H9 (cell line): ENCODE data around the gene KRTAP6-2. TPM values are rescaled to one million over a fixed set of nuclear protein-coding genes. Genes with fewer than 3 reads are reported as not detected.
A peak's percentile ranks its signal among the peaks of the same experiment; 100 is the strongest.

ENCODE experiments used
- DNase-seq: peaks from one replicate; pipeline ENCODE4 v3.0.0-alpha.2; 2017
- H2AFZ ChIP-seq: one replicate; pipeline ENCODE4 v1.6.1; 2013; ENCODE audit warnings: mild to moderate bottlenecking, low read length, control low read depth, moderate library complexity
- H2AK5ac ChIP-seq: 2 replicates; pipeline ENCODE4 v1.6.1; 2013; ENCODE audit warnings: low read length, control low read depth, mixed read lengths; ENCODE audit not compliant: insufficient read length
- H2BK120ac ChIP-seq: one replicate; pipeline ENCODE4 v1.6.1; 2013; ENCODE audit warnings: low read depth, mild to moderate bottlenecking, low read length, control low read depth, inconsistent platforms; ENCODE audit not compliant: poor library complexity, severe bottlenecking
- H2BK12ac ChIP-seq: 2 replicates; pipeline ENCODE4 v1.6.1; 2013; ENCODE audit warnings: low read length, control low read depth, mixed read lengths, low read depth; ENCODE audit not compliant: insufficient read length
- H2BK15ac ChIP-seq: 2 replicates; pipeline ENCODE4 v1.6.1; 2013; ENCODE audit warnings: low read depth, low read length, control low read depth
- H2BK20ac ChIP-seq: one replicate; pipeline ENCODE4 v1.6.1; 2013; ENCODE audit warnings: low read depth, mild to moderate bottlenecking, low read length, control low read depth, inconsistent platforms; ENCODE audit not compliant: poor library complexity, severe bottlenecking
- H2BK5ac ChIP-seq: 2 replicates; pipeline ENCODE4 v1.6.1; 2013; ENCODE audit warnings: low read length, control low read depth, mixed read lengths; ENCODE audit not compliant: insufficient read length
- H3K14ac ChIP-seq: 2 replicates; pipeline ENCODE4 v1.6.1; 2013; ENCODE audit warnings: low read length, control low read depth; ENCODE audit not compliant: insufficient read depth
- H3K18ac ChIP-seq: 2 replicates; pipeline ENCODE4 v1.6.1; 2013; ENCODE audit warnings: low read depth, mild to moderate bottlenecking, mixed read lengths, low read length, control low read depth; ENCODE audit not compliant: insufficient read length
- H3K23ac ChIP-seq: 2 replicates; pipeline ENCODE4 v1.6.1; 2013; ENCODE audit warnings: low read length, control low read depth, mixed read lengths, low read depth; ENCODE audit not compliant: insufficient read length
- H3K23me2 ChIP-seq: 2 replicates; pipeline ENCODE4 v1.6.1; 2013; ENCODE audit warnings: low read depth, mild to moderate bottlenecking, mixed read lengths, low read length, control low read depth; ENCODE audit not compliant: insufficient read length, poor library complexity, severe bottlenecking
- H3K27ac ChIP-seq: 2 replicates; pipeline ENCODE4 v1.5.1; 2013; ENCODE audit warnings: low read length, control low read depth, mixed read lengths, low read depth; ENCODE audit not compliant: insufficient read length
- H3K27me3 ChIP-seq: 2 replicates; pipeline ENCODE4 v1.6.1; 2013; ENCODE audit warnings: low read length, control low read depth, inconsistent platforms; ENCODE audit not compliant: insufficient read depth
- H3K4ac ChIP-seq: 2 replicates; pipeline ENCODE4 v1.6.1; 2013; ENCODE audit warnings: low read depth, mild to moderate bottlenecking, control low read depth, inconsistent platforms, low read length, moderate library complexity
- H3K4me1 ChIP-seq: 2 replicates; pipeline ENCODE4 v1.6.1; 2013; ENCODE audit warnings: low read length, control low read depth, inconsistent platforms; ENCODE audit not compliant: insufficient read depth
- H3K4me2 ChIP-seq: 2 replicates; pipeline ENCODE4 v1.6.1; 2013; ENCODE audit warnings: low read length, control low read depth, mixed read lengths; ENCODE audit not compliant: insufficient read length, insufficient read depth
- H3K56ac ChIP-seq: 2 replicates; pipeline ENCODE4 v1.6.1; 2013; ENCODE audit warnings: low read depth, mild to moderate bottlenecking, mixed read lengths, low read length, control low read depth; ENCODE audit not compliant: insufficient read length
- H3K79me1 ChIP-seq: 2 replicates; pipeline ENCODE4 v1.6.1; 2013; ENCODE audit warnings: low read depth, mild to moderate bottlenecking, moderate library complexity, low read length, control low read depth, inconsistent platforms; ENCODE audit not compliant: insufficient read depth, poor library complexity, severe bottlenecking
- H3K79me2 ChIP-seq: 2 replicates; pipeline ENCODE4 v1.6.1; 2013; ENCODE audit warnings: low read length, control low read depth, inconsistent platforms; ENCODE audit not compliant: insufficient read depth
- H3K9ac ChIP-seq: 2 replicates; pipeline ENCODE4 v1.6.1; 2013; ENCODE audit warnings: low read length, control low read depth, mixed read lengths; ENCODE audit not compliant: insufficient read length; ENCODE audit errors: extremely low read depth
- H3K9me3 ChIP-seq: one replicate; pipeline ENCODE4 v1.6.1; 2013; ENCODE audit warnings: low read depth, low read length, inconsistent platforms; ENCODE audit not compliant: control insufficient read depth
- H3T11ph ChIP-seq: one replicate; pipeline ENCODE4 v1.6.1; 2013; ENCODE audit warnings: mild to moderate bottlenecking, low read length, control low read depth, inconsistent platforms
- H4K20me1 ChIP-seq: one replicate; pipeline ENCODE4 v1.6.1; 2013; ENCODE audit not compliant: control insufficient read depth, insufficient read length, insufficient read depth
- H4K5ac ChIP-seq: 2 replicates; pipeline ENCODE4 v1.6.1; 2013; ENCODE audit warnings: low read depth, mild to moderate bottlenecking, mixed read lengths, low read length, control low read depth; ENCODE audit not compliant: insufficient read length
- H4K8ac ChIP-seq: replicated peaks from 2 replicates; pipeline ENCODE4 v1.6.1; 2013; ENCODE audit warnings: low read length, control low read depth, mixed read lengths, low read depth; ENCODE audit not compliant: insufficient read length
- H4K91ac ChIP-seq: 2 replicates; pipeline ENCODE4 v1.6.1; 2013; ENCODE audit warnings: low read depth, mild to moderate bottlenecking, moderate library complexity, mixed read lengths, low read length, control low read depth; ENCODE audit not compliant: insufficient read length
- H3K27ac Mint-ChIP-seq, 3 experiments: 2 replicates in 2 of 3; 3 replicates in 1 of 3; pipeline ENCODE4 v1.8.0; 2020 to 2021; ENCODE audit warnings: mixed read lengths in 3 of 3, mild to moderate bottlenecking in 1 of 3, moderate library complexity in 1 of 3
- H3K27me3 Mint-ChIP-seq: 2 replicates; pipeline ENCODE4 v1.8.0; 2021; ENCODE audit warnings: low read depth, mild to moderate bottlenecking, moderate library complexity, mixed read lengths
- H3K36me3 Mint-ChIP-seq, 3 experiments: 2 replicates in 2 of 3; 3 replicates in 1 of 3; pipeline ENCODE4 v1.8.0; 2020 to 2021; ENCODE audit warnings: low read depth in 3 of 3, mixed read lengths in 3 of 3; ENCODE audit not compliant: insufficient read depth in 1 of 3
- H3K4me1 Mint-ChIP-seq, 2 experiments: 2 replicates each; pipeline ENCODE4 v1.8.0; 2020; ENCODE audit warnings: mixed read lengths in 2 of 2
- H3K4me3 Mint-ChIP-seq, 2 experiments: 2 replicates in 1 of 2; 3 replicates in 1 of 2; pipeline ENCODE4 v1.8.0; 2020 to 2021; ENCODE audit warnings: mild to moderate bottlenecking in 2 of 2, mixed read lengths in 2 of 2, moderate library complexity in 1 of 2
- H3K9me3 Mint-ChIP-seq, 2 experiments: 2 replicates in 1 of 2; 3 replicates in 1 of 2; pipeline ENCODE4 v1.8.0; 2020; ENCODE audit warnings: mild to moderate bottlenecking in 2 of 2, mixed read lengths in 2 of 2, moderate library complexity in 1 of 2
- CTCF ChIP-seq: fragments of 200-600 bp; sonication (generic); conservative IDR thresholded peaks from 3 replicates; pipeline ENCODE4 v1.8.0; 2021; ENCODE audit warnings: antibody characterized with exemption, mild to moderate bottlenecking
- WGBS: extraction: QIAGEN DNeasy Blood & Tissue Kit; methylation state at CpG from one replicate; pipeline ENCODE4 v1.1.7; 2013; ENCODE audit warnings: missing lambda C conversion rate, low lambda C conversion rate, mixed read lengths; ENCODE audit not compliant: insufficient read length; ENCODE audit errors: extremely low coverage; 5-methylcytosine and 5-hydroxymethylcytosine counted together
- total RNA-seq: library from RNA; stranded (reverse); gene quantifications from 2 replicates; pipeline ENCODE4 v1.2.1, GENCODE V29; 2021

The KRTAP6-2 gene
- total RNA-seq, 1 experiment from 2014 or later: not detected

GRCh38 chr21:30552782-30553181, 45.9 kb downstream of the KRTAP6-2 start:
- Mint-ChIP-seq H3K4me1 (no peaks in the 10 kb centered on the region), H3K27ac (0 out of 7 replicates have a peak overlapping the region, but pooled peaks of 1 of the 3 experiments have one; percentile 32), H3K27me3 (no peaks in the 10 kb centered on the region; the same call in 1 of the 2 replicates), H3K9me3 (peaks cover 3 to 36% of the 10 kb centered on the region in 2 experiments; a peak in 3 of 5 replicates), H3K4me3 (no peak overlapping the region), H3K36me3 (peaks cover 0 to 26% (median 0%) of the 10 kb centered on the region in 3 experiments; a peak in 3 of 7 replicates)
- DNase-seq: no peak
- no CpG with 5 or more reads among the region's 1 CpG for WGBS
- Histone ChIP-seq H3K79me1 (no peaks in the 10 kb centered on the region), H2BK20ac (no peak overlapping the region), H3K18ac (no peak overlapping the region), H3K4ac (no peak overlapping the region), H3K79me2 (no peaks in the 10 kb centered on the region), H2BK5ac (no peak overlapping the region), H4K91ac (no peak overlapping the region), H2BK12ac (peak overlapping the region; percentile 62), H2BK15ac (no peak overlapping the region), H3K23ac (no peak overlapping the region), H3K4me1 (no peaks in the 10 kb centered on the region), H2AFZ (no peak overlapping the region), H3K9me3 (no peaks in the 10 kb centered on the region), H3K27ac (no peak overlapping the region), H3K27me3 (no peaks in the 10 kb centered on the region), H3K23me2 (no peaks in the 10 kb centered on the region), H3T11ph (no peak overlapping the region), H2AK5ac (no peak overlapping the region), H4K20me1 (no peaks in the 10 kb centered on the region), H2BK120ac (no peak overlapping the region), H4K8ac (no peak overlapping the region), H3K9ac (no peak overlapping the region), H4K5ac (no peak overlapping the region), H3K14ac (no peak overlapping the region), H3K56ac (no peak overlapping the region), H3K4me2 (no peak overlapping the region)
- TF ChIP-seq CTCF: no peak

Other genes with a start within 250 kb of the KRTAP6-2 start
- not detected in 2 replicates for gene KRTAP13-2, start 226.6 kb downstream of the KRTAP6-2 start, total RNA-seq
- gene KRTAP13-1, start 202.9 kb downstream of the KRTAP6-2 start, total RNA-seq: not detected in 2 replicates
- not detected in 2 replicates for gene KRTAP13-3, start 173.0 kb downstream of the KRTAP6-2 start, total RNA-seq
- 0.39 and 0.68 TPM in 2 replicates for gene KRTAP13-4, start 168.7 kb downstream of the KRTAP6-2 start, total RNA-seq
- not detected in 2 replicates for gene KRTAP15-1, start 158.6 kb downstream of the KRTAP6-2 start, total RNA-seq
- gene KRTAP19-1, start 118.5 kb downstream of the KRTAP6-2 start, total RNA-seq: not detected in 2 replicates
- gene KRTAP19-2, start 111.5 kb downstream of the KRTAP6-2 start, total RNA-seq: not detected in 2 replicates
- gene KRTAP19-3, start 106.9 kb downstream of the KRTAP6-2 start, total RNA-seq: not detected in 2 replicates
- gene KRTAP19-4, start 101.7 kb downstream of the KRTAP6-2 start, total RNA-seq: not detected in 2 replicates
- gene KRTAP19-5, start 96.8 kb downstream of the KRTAP6-2 start, total RNA-seq: not detected in 2 replicates
- not detected in 2 replicates for gene KRTAP19-6, start 57.0 kb downstream of the KRTAP6-2 start, total RNA-seq
- not detected in 2 replicates for gene KRTAP19-7, start 37.6 kb downstream of the KRTAP6-2 start, total RNA-seq
- not detected in 2 replicates for gene KRTAP22-2, start 8.5 kb downstream of the KRTAP6-2 start, total RNA-seq
- gene KRTAP6-3, start 6.5 kb downstream of the KRTAP6-2 start, total RNA-seq: not detected in 2 replicates
- gene KRTAP22-1, start 2.2 kb upstream of the KRTAP6-2 start, total RNA-seq: not detected in 2 replicates
- gene KRTAP6-1, start 15.0 kb upstream of the KRTAP6-2 start, total RNA-seq: not detected in 2 replicates
- not detected in 2 replicates for gene KRTAP20-1, start 17.5 kb upstream of the KRTAP6-2 start, total RNA-seq
- gene KRTAP20-4, start 21.7 kb upstream of the KRTAP6-2 start, total RNA-seq: not detected in 2 replicates
- gene KRTAP20-2, start 36.3 kb upstream of the KRTAP6-2 start, total RNA-seq: not detected in 2 replicates
- not detected in 2 replicates for gene KRTAP20-3, start 44.0 kb upstream of the KRTAP6-2 start, total RNA-seq
- gene KRTAP21-3, start 119.9 kb upstream of the KRTAP6-2 start, total RNA-seq: not detected in 2 replicates
- not detected in 2 replicates for gene KRTAP21-2, start 148.4 kb upstream of the KRTAP6-2 start, total RNA-seq
- gene KRTAP21-1, start 156.5 kb upstream of the KRTAP6-2 start, total RNA-seq: not detected in 2 replicates
- gene KRTAP8-1, start 214.4 kb upstream of the KRTAP6-2 start, total RNA-seq: not detected in 2 replicates
- not detected in 2 replicates for gene KRTAP7-1, start 230.9 kb upstream of the KRTAP6-2 start, total RNA-seq